ENCODE measurements around the gene CAPN8.

CAPN8 gene

GRCh38 chr1:223535319-223535718 is 130.2 kb downstream of the CAPN8 start:
- peaks cover 0 to 6% (median 4%) of the 10 kb centered on the region in 5 experiments for H3K27me3 ChIP-seq (replicated peaks in 2 of 5; ENCODE audit: control insufficient read depth in 4 of 5, insufficient read depth in 5 of 5, low read length in 4 of 5)
- no peak for DNase-seq
- no peaks in the 10 kb centered on the region for H3K9me3 ChIP-seq (ENCODE audit: control extremely low read depth in 1 of 5, control insufficient read depth in 4 of 5, insufficient read depth in 2 of 5, low read depth in 1 of 5, low read length in 4 of 5)
- H3K4me3 ChIP-seq (ENCODE audit: control insufficient read depth in 1 of 7, extremely low read depth in 1 of 7, insufficient read depth in 4 of 7, low read depth in 2 of 7, low read length in 6 of 7) = no peak overlapping the region
- H3K36me3 ChIP-seq (ENCODE audit: control insufficient read depth in 4 of 4, insufficient read depth in 4 of 4, low read length in 3 of 4) = no peaks in the 10 kb centered on the region
- WGBS (ENCODE audit: insufficient coverage) = 100% methylated on average over 5 of the region's 5 CpGs
- no peaks in the 10 kb centered on the region for H3K4me1 ChIP-seq (ENCODE audit: control extremely low read depth in 1 of 4, control insufficient read depth in 4 of 4, insufficient read depth in 4 of 4, low read length in 3 of 4)
- CTCF ChIA-PET = interaction anchor here (0.9 kb wide), 1 partner anchor 21 kb away, joined by 3 read pairs; no protein-coding TSS in a partner anchor
- POLR2A ChIA-PET = no interaction called here
- no peak overlapping the region for H3K27ac ChIP-seq (ENCODE audit: insufficient read depth in 1 of 2, low read depth in 1 of 2, low read length in 2 of 2, poor library complexity in 1 of 2, severe bottlenecking in 2 of 2)

GRCh38 chr1:223534677-223535076 is 130.8 kb downstream of the CAPN8 start:
- Histone ChIP-seq H3K9me3 (ENCODE audit: control extremely low read depth in 1 of 5, control insufficient read depth in 4 of 5, insufficient read depth in 2 of 5, low read depth in 1 of 5, low read length in 4 of 5) (no peaks in the 10 kb centered on the region), H3K4me3 (ENCODE audit: control insufficient read depth in 1 of 7, extremely low read depth in 1 of 7, insufficient read depth in 4 of 7, low read depth in 2 of 7, low read length in 6 of 7) (no peak overlapping the region), H3K27ac (ENCODE audit: insufficient read depth in 1 of 2, low read depth in 1 of 2, low read length in 2 of 2, poor library complexity in 1 of 2, severe bottlenecking in 2 of 2) (no peak overlapping the region), H3K27me3 (replicated peaks in 2 of 5; ENCODE audit: control insufficient read depth in 4 of 5, insufficient read depth in 5 of 5, low read length in 4 of 5) (peaks cover 0 to 6% (median 4%) of the 10 kb centered on the region in 5 experiments), H3K4me1 (ENCODE audit: control extremely low read depth in 1 of 4, control insufficient read depth in 4 of 4, insufficient read depth in 4 of 4, low read length in 3 of 4) (no peaks in the 10 kb centered on the region), H3K36me3 (ENCODE audit: control insufficient read depth in 4 of 4, insufficient read depth in 4 of 4, low read length in 3 of 4) (no peaks in the 10 kb centered on the region)
- DNase-seq = no peak
- WGBS (ENCODE audit: insufficient coverage) = 100% methylated on average over 2 of the region's 3 CpGs
- POLR2A ChIA-PET = no interaction called here
- CTCF ChIA-PET = interaction anchor here (0.9 to 1.5 kb wide), 2 partner anchors 22 to 149 kb away, joined by 3 to 4 read pairs; no protein-coding TSS in a partner anchor

- POLR2A ChIA-PET = no interaction called here
- no peak for DNase-seq
- Histone ChIP-seq H3K4me3 (ENCODE audit: control insufficient read depth in 1 of 7, extremely low read depth in 1 of 7, insufficient read depth in 4 of 7, low read depth in 2 of 7, low read length in 6 of 7) (no peak overlapping the region), H3K36me3 (ENCODE audit: control insufficient read depth in 4 of 4, insufficient read depth in 4 of 4, low read length in 3 of 4) (no peaks in the 10 kb centered on the region), H3K27me3 (replicated peaks in 2 of 5; ENCODE audit: control insufficient read depth in 4 of 5, insufficient read depth in 5 of 5, low read length in 4 of 5) (peaks cover 0 to 4% (median under 1%) of the 10 kb centered on the region in 5 experiments), H3K9me3 (ENCODE audit: control extremely low read depth in 1 of 5, control insufficient read depth in 4 of 5, insufficient read depth in 2 of 5, low read depth in 1 of 5, low read length in 4 of 5) (no peaks in the 10 kb centered on the region), H3K27ac (ENCODE audit: insufficient read depth in 1 of 2, low read depth in 1 of 2, low read length in 2 of 2, poor library complexity in 1 of 2, severe bottlenecking in 2 of 2) (no peak overlapping the region), H3K4me1 (ENCODE audit: control extremely low read depth in 1 of 4, control insufficient read depth in 4 of 4, insufficient read depth in 4 of 4, low read length in 3 of 4) (no peaks in the 10 kb centered on the region)
- WGBS (ENCODE audit: insufficient coverage) = no CpG with 5 or more reads among the region's 2 CpGs
- CTCF ChIA-PET = interaction anchor here (1.5 kb wide), 1 partner anchor 150 kb away, joined by 4 read pairs; no protein-coding TSS in a partner anchor
Observed at GRCh38 chr1:223533708-223534107, 131.8 kb downstream of the CAPN8 start.

GRCh38 chr1:223531742-223532341 is 133.7 kb downstream of the CAPN8 start:
- H3K36me3 ChIP-seq (ENCODE audit: control insufficient read depth in 4 of 4, insufficient read depth in 4 of 4, low read length in 3 of 4) = no peaks in the 10 kb centered on the region
- peak; percentile 42 to 69 (median 59) for DNase-seq
- ChIA-PET CTCF (interaction anchor here (0.6 to 2.6 kb wide), 19 partner anchors 11 to 1101 kb away, joined by 3 to 18 read pairs (median 4); no protein-coding TSS in a partner anchor), POLR2A (no interaction called here)
- H3K4me1 ChIP-seq (ENCODE audit: control extremely low read depth in 1 of 4, control insufficient read depth in 4 of 4, insufficient read depth in 4 of 4, low read length in 3 of 4) = no peaks in the 10 kb centered on the region
- 31% methylated on average over 8 of the region's 11 CpGs for WGBS (ENCODE audit: insufficient coverage)
- H3K27me3 ChIP-seq (replicated peaks in 2 of 5; ENCODE audit: control insufficient read depth in 4 of 5, insufficient read depth in 5 of 5, low read length in 4 of 5) = peaks cover 0 to 4% (median under 1%) of the 10 kb centered on the region in 5 experiments
- H3K9me3 ChIP-seq (ENCODE audit: control extremely low read depth in 1 of 5, control insufficient read depth in 4 of 5, insufficient read depth in 2 of 5, low read depth in 1 of 5, low read length in 4 of 5) = peaks cover 0 to 6% (median 3%) of the 10 kb centered on the region in 5 experiments
- no peak overlapping the region for H3K4me3 ChIP-seq (ENCODE audit: control insufficient read depth in 1 of 7, extremely low read depth in 1 of 7, insufficient read depth in 4 of 7, low read depth in 2 of 7, low read length in 6 of 7)
- H3K27ac ChIP-seq (ENCODE audit: insufficient read depth in 1 of 2, low read depth in 1 of 2, low read length in 2 of 2, poor library complexity in 1 of 2, severe bottlenecking in 2 of 2) = no peak overlapping the region

GRCh38 chr1:223525957-223526356 is 139.5 kb downstream of the CAPN8 start:
- Histone ChIP-seq H3K36me3 (ENCODE audit: control insufficient read depth in 4 of 4, insufficient read depth in 4 of 4, low read length in 3 of 4) (no peaks in the 10 kb centered on the region), H3K27me3 (replicated peaks in 2 of 5; ENCODE audit: control insufficient read depth in 4 of 5, insufficient read depth in 5 of 5, low read length in 4 of 5) (peaks cover 0 to 5% (median 2%) of the 10 kb centered on the region in 5 experiments), H3K9me3 (ENCODE audit: control extremely low read depth in 1 of 5, control insufficient read depth in 4 of 5, insufficient read depth in 2 of 5, low read depth in 1 of 5, low read length in 4 of 5) (peaks cover 0 to 6% (median 3%) of the 10 kb centered on the region in 5 experiments), H3K4me3 (ENCODE audit: control insufficient read depth in 1 of 7, extremely low read depth in 1 of 7, insufficient read depth in 4 of 7, low read depth in 2 of 7, low read length in 6 of 7) (no peak overlapping the region), H3K27ac (ENCODE audit: insufficient read depth in 1 of 2, low read depth in 1 of 2, low read length in 2 of 2, poor library complexity in 1 of 2, severe bottlenecking in 2 of 2) (no peak overlapping the region), H3K4me1 (ENCODE audit: control extremely low read depth in 1 of 4, control insufficient read depth in 4 of 4, insufficient read depth in 4 of 4, low read length in 3 of 4) (no peaks in the 10 kb centered on the region)
- POLR2A ChIA-PET = no interaction called here
- 100% methylated on average over 2 of the region's 3 CpGs for WGBS (ENCODE audit: insufficient coverage)
- no peak for DNase-seq
- CTCF ChIA-PET = interaction anchor here (0.5 to 0.6 kb wide), 2 partner anchors 14 to 148 kb away, joined by 3 read pairs; no protein-coding TSS in a partner anchor

GRCh38 chr1:223525546-223525945 is 140.0 kb downstream of the CAPN8 start:
- WGBS (ENCODE audit: insufficient coverage) = 95% methylated on average over 2 of the region's 3 CpGs
- ChIA-PET CTCF (no interaction called here), POLR2A (no interaction called here)
- H3K4me1 ChIP-seq (ENCODE audit: control extremely low read depth in 1 of 4, control insufficient read depth in 4 of 4, insufficient read depth in 4 of 4, low read length in 3 of 4) = no peaks in the 10 kb centered on the region
- no peaks in the 10 kb centered on the region for H3K36me3 ChIP-seq (ENCODE audit: control insufficient read depth in 4 of 4, insufficient read depth in 4 of 4, low read length in 3 of 4)
- H3K4me3 ChIP-seq (ENCODE audit: control insufficient read depth in 1 of 7, extremely low read depth in 1 of 7, insufficient read depth in 4 of 7, low read depth in 2 of 7, low read length in 6 of 7) = no peak overlapping the region
- no peak overlapping the region for H3K27ac ChIP-seq (ENCODE audit: insufficient read depth in 1 of 2, low read depth in 1 of 2, low read length in 2 of 2, poor library complexity in 1 of 2, severe bottlenecking in 2 of 2)
- peaks cover 0 to 5% (median 2%) of the 10 kb centered on the region in 5 experiments for H3K27me3 ChIP-seq (replicated peaks in 2 of 5; ENCODE audit: control insufficient read depth in 4 of 5, insufficient read depth in 5 of 5, low read length in 4 of 5)
- DNase-seq = no peak
- H3K9me3 ChIP-seq (ENCODE audit: control extremely low read depth in 1 of 5, control insufficient read depth in 4 of 5, insufficient read depth in 2 of 5, low read depth in 1 of 5, low read length in 4 of 5) = peaks cover 0 to 6% (median 3%) of the 10 kb centered on the region in 5 experiments

- no peak overlapping the region for H3K4me3 ChIP-seq (ENCODE audit: control insufficient read depth in 1 of 7, extremely low read depth in 1 of 7, insufficient read depth in 4 of 7, low read depth in 2 of 7, low read length in 6 of 7)
- H3K27me3 ChIP-seq (replicated peaks in 2 of 5; ENCODE audit: control insufficient read depth in 4 of 5, insufficient read depth in 5 of 5, low read length in 4 of 5) = peaks cover 0 to 5% (median 2%) of the 10 kb centered on the region in 5 experiments
- no peaks in the 10 kb centered on the region for H3K36me3 ChIP-seq (ENCODE audit: control insufficient read depth in 4 of 4, insufficient read depth in 4 of 4, low read length in 3 of 4)
- WGBS (ENCODE audit: insufficient coverage) = 97% methylated on average over 3 of the region's 4 CpGs
- ChIA-PET CTCF (no interaction called here), POLR2A (no interaction called here)
- peaks cover 0 to 6% (median 3%) of the 10 kb centered on the region in 5 experiments for H3K9me3 ChIP-seq (ENCODE audit: control extremely low read depth in 1 of 5, control insufficient read depth in 4 of 5, insufficient read depth in 2 of 5, low read depth in 1 of 5, low read length in 4 of 5)
- H3K27ac ChIP-seq (ENCODE audit: insufficient read depth in 1 of 2, low read depth in 1 of 2, low read length in 2 of 2, poor library complexity in 1 of 2, severe bottlenecking in 2 of 2) = no peak overlapping the region
- H3K4me1 ChIP-seq (ENCODE audit: control extremely low read depth in 1 of 4, control insufficient read depth in 4 of 4, insufficient read depth in 4 of 4, low read length in 3 of 4) = no peaks in the 10 kb centered on the region
- DNase-seq = no peak
Observed at GRCh38 chr1:223524930-223525451, 140.5 kb downstream of the CAPN8 start.

All from common myeloid progenitor, CD34-positive (primary cell).